Measurements from ENCODE around the gene HOXB5.

Gene HOXB5

GRCh38 chr17:48593126-48593829, at the start of gene HOXB5:
HOXB5 (minus strand) TSS chr17:48593779; CDS start chr17:48593682, 97 bp downstream.
- no peak for DNase-seq (ENCODE audit: low spot score)

GRCh38 chr17:48642843-48643696, 49.5 kb upstream of the HOXB5 start:
- no peak for DNase-seq (ENCODE audit: low spot score)

- no peak for DNase-seq (ENCODE audit: low spot score)
These were observed 48.7 kb upstream of the HOXB5 start for GRCh38 chr17:48642059-48642842.

- DNase-seq (ENCODE audit: low spot score) = no peak
These were observed 48.0 kb upstream of the HOXB5 start for GRCh38 chr17:48641541-48642058.

GRCh38 chr17:48640858-48641180, 47.2 kb upstream of the HOXB5 start:
- no peak for DNase-seq (ENCODE audit: low spot score)

GRCh38 chr17:48639982-48640857, 46.6 kb upstream of the HOXB5 start:
- DNase-seq (ENCODE audit: low spot score) = no peak

GRCh38 chr17:48639136-48639535, 45.6 kb upstream of the HOXB5 start:
- no peak for DNase-seq (ENCODE audit: low spot score)

GRCh38 chr17:48637323-48638260, 44.0 kb upstream of the HOXB5 start:
- no peak for DNase-seq (ENCODE audit: low spot score)

- peak; percentile 31 for DNase-seq (ENCODE audit: low spot score)
These were observed 42.8 kb upstream of the HOXB5 start for GRCh38 chr17:48636177-48637018.

- no peak for DNase-seq (ENCODE audit: low spot score)
These were observed 41.1 kb upstream of the HOXB5 start for GRCh38 chr17:48634493-48635208.

- DNase-seq (ENCODE audit: low spot score) = no peak
These were observed 39.7 kb upstream of the HOXB5 start for GRCh38 chr17:48633266-48633677.

GRCh38 chr17:48632579-48633265, 39.1 kb upstream of the HOXB5 start:
- DNase-seq (ENCODE audit: low spot score) = no peak

- DNase-seq (ENCODE audit: low spot score) = no peak
These were observed 38.4 kb upstream of the HOXB5 start for GRCh38 chr17:48631693-48632578.

GRCh38 chr17:48630925-48631692, 37.5 kb upstream of the HOXB5 start:
- no peak for DNase-seq (ENCODE audit: low spot score)

- no peak for DNase-seq (ENCODE audit: low spot score)
These were observed 36.7 kb upstream of the HOXB5 start for GRCh38 chr17:48630009-48630924.

Measured in hematopoietic multipotent progenitor cell treated with erythropoietin and hydrocortisone succinate and interleukin-3 and kit ligand, for 15 days (in vitro differentiated cells).